Loucy (cell line): ENCODE measurements around the gene OSBPL1A.

Experiments
- H2AFZ ChIP-seq: fragments of 200-600 bp; sonication (generic); 2 replicates; pipeline ENCODE4 v1.6.0; 2016; ENCODE audit warnings: antibody characterized with exemption, mild to moderate bottlenecking, low read length, moderate library complexity
- H3F3A ChIP-seq: fragments of 200-600 bp; 2 replicates; pipeline ENCODE4 v1.6.0; 2016; ENCODE audit warnings: antibody characterized with exemption, low read depth, mild to moderate bottlenecking
- H3K27me3 ChIP-seq: fragments of 200-600 bp; sonication (generic); 2 replicates; pipeline ENCODE4 v1.6.1; 2014; ENCODE audit warnings: low read length, mild to moderate bottlenecking; ENCODE audit not compliant: insufficient read depth, poor library complexity, severe bottlenecking
- H3K36me3 ChIP-seq: fragments of 200-600 bp; sonication (generic); 2 replicates; pipeline ENCODE4 v1.6.1; 2016; ENCODE audit warnings: low read length; ENCODE audit not compliant: insufficient read depth
- H3K4me1 ChIP-seq: fragments of 200-600 bp; sonication (generic); 2 replicates; pipeline ENCODE4 v1.5.1; 2014; ENCODE audit warnings: low read length, mild to moderate bottlenecking; ENCODE audit not compliant: insufficient read depth, poor library complexity, severe bottlenecking
- H3K4me2 ChIP-seq: fragments of 200-600 bp; sonication (generic); 2 replicates; pipeline ENCODE4 v1.6.0; 2014; ENCODE audit warnings: antibody characterized with exemption, low read length, low read depth, mild to moderate bottlenecking; ENCODE audit not compliant: poor library complexity, severe bottlenecking
- H3K4me3 ChIP-seq: fragments of 200-600 bp; sonication (generic); 2 replicates; pipeline ENCODE4 v1.5.1; 2014; ENCODE audit warnings: low read length, mild to moderate bottlenecking, mixed read lengths; ENCODE audit not compliant: poor library complexity, severe bottlenecking
- H3K79me2 ChIP-seq: fragments of 200-600 bp; sonication (generic); 2 replicates; pipeline ENCODE4 v1.6.1; 2014; ENCODE audit warnings: low read length; ENCODE audit not compliant: insufficient read depth
- H3K9ac ChIP-seq: fragments of 200-600 bp; sonication (generic); 2 replicates; pipeline ENCODE4 v1.6.0; 2014; ENCODE audit warnings: mild to moderate bottlenecking, low read depth, low read length, moderate library complexity; ENCODE audit not compliant: poor library complexity, severe bottlenecking
- H3K9me2 ChIP-seq: fragments of 200-600 bp; sonication (generic); replicated peaks from 2 replicates; pipeline ENCODE4 v1.6.1; 2016; ENCODE audit warnings: low read depth, low read length, mixed read lengths
- H3K9me3 ChIP-seq: fragments of 200-600 bp; sonication (generic); 2 replicates; pipeline ENCODE4 v1.6.1; 2014; ENCODE audit warnings: mild to moderate bottlenecking, antibody characterized with exemption, low read length, low read depth; ENCODE audit not compliant: insufficient read depth
- H4K20me1 ChIP-seq: fragments of 200-600 bp; sonication (generic); 2 replicates; pipeline ENCODE4 v1.6.0; 2014; ENCODE audit warnings: antibody characterized with exemption, low read length, mild to moderate bottlenecking; ENCODE audit not compliant: insufficient read depth, poor library complexity, severe bottlenecking
- EZH2phosphoT487 ChIP-seq: fragments of 200-600 bp; IDR thresholded peaks from 2 replicates; pipeline ENCODE4 v1.6.1; 2018; ENCODE audit warnings: antibody characterized with exemption, mild to moderate bottlenecking, moderate library complexity, borderline replicate concordance
- TF ChIP-seq, protein P1 (sequence below): fragments of 200-600 bp; sonication (generic); conservative IDR thresholded peaks from 2 replicates; pipeline ENCODE4 v1.5.1; 2014; ENCODE audit warnings: mild to moderate bottlenecking, antibody characterized with exemption, low read length

OSBPL1A gene

DNA sequence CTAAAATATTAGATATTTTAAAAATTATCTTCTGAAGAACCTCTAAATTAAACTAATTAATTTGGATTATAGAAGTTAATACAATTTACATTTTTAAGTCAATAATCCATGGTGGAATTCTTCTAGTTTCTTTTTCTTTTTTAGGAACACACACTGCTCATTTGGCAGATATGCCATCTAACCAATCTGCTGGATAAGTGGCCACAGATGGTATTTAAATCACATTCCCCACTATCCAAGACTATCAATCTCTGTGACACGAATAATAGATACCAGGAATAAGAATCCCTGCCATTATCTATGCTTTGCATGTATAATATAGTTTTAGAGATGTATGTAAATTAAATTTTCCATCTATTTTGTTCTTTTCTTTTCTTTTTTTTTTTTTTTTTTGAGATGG is 200.2 kb downstream of the OSBPL1A start:
- H2AFZ ChIP-seq: no peak overlapping the region
- H4K20me1 ChIP-seq: no peaks in the 10 kb centered on the region
- H3K79me2 ChIP-seq: no peaks in the 10 kb centered on the region
- no peak overlapping the region for H3K4me3 ChIP-seq
- H3K9ac ChIP-seq: no peak overlapping the region
- no peaks in the 10 kb centered on the region for H3K9me3 ChIP-seq
- TF ChIP-seq, protein P1, sequence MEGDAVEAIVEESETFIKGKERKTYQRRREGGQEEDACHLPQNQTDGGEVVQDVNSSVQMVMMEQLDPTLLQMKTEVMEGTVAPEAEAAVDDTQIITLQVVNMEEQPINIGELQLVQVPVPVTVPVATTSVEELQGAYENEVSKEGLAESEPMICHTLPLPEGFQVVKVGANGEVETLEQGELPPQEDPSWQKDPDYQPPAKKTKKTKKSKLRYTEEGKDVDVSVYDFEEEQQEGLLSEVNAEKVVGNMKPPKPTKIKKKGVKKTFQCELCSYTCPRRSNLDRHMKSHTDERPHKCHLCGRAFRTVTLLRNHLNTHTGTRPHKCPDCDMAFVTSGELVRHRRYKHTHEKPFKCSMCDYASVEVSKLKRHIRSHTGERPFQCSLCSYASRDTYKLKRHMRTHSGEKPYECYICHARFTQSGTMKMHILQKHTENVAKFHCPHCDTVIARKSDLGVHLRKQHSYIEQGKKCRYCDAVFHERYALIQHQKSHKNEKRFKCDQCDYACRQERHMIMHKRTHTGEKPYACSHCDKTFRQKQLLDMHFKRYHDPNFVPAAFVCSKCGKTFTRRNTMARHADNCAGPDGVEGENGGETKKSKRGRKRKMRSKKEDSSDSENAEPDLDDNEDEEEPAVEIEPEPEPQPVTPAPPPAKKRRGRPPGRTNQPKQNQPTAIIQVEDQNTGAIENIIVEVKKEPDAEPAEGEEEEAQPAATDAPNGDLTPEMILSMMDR: no peak
- TF ChIP-seq EZH2phosphoT487: no peak
- H3K4me1 ChIP-seq: no peaks in the 10 kb centered on the region
- no peaks in the 10 kb centered on the region for H3K9me2 ChIP-seq
- no peaks in the 10 kb centered on the region for H3F3A ChIP-seq
- H3K27me3 ChIP-seq: no peaks in the 10 kb centered on the region
- no peak overlapping the region for H3K4me2 ChIP-seq
- no peaks in the 10 kb centered on the region; the same call in 1 of the 2 replicates for H3K36me3 ChIP-seq

DNA sequence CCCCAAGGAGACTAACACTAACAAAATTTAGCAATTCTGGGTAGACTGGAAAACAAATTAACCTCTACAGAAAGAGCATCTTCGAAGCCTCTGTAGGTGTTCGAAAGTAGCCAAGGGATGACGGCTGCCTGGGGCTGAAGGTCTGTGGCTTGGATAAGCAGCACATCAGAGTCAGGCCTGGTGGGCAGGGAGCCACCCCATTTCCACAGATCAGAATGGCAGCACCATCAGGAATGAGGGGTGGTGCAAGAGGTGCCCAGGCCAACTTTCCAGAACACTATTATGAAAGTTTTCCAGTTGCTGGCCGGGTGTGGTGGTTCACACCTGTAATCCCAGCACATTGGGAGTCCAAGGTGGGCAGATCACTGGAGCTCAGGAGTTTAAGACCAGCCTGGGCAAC is 200.9 kb downstream of the OSBPL1A start:
- Histone ChIP-seq H3K36me3 (no peaks in the 10 kb centered on the region; the same call in 1 of the 2 replicates), H3K4me3 (no peak overlapping the region), H3K27me3 (no peaks in the 10 kb centered on the region), H3K4me1 (no peaks in the 10 kb centered on the region), H3K9ac (no peak overlapping the region), H3F3A (no peaks in the 10 kb centered on the region), H4K20me1 (no peaks in the 10 kb centered on the region), H2AFZ (no peak overlapping the region), H3K9me2 (no peaks in the 10 kb centered on the region), H3K79me2 (no peaks in the 10 kb centered on the region), H3K9me3 (no peaks in the 10 kb centered on the region), H3K4me2 (no peak overlapping the region)
- TF ChIP-seq, protein P1: no peak
- TF ChIP-seq EZH2phosphoT487: no peak

DNA sequence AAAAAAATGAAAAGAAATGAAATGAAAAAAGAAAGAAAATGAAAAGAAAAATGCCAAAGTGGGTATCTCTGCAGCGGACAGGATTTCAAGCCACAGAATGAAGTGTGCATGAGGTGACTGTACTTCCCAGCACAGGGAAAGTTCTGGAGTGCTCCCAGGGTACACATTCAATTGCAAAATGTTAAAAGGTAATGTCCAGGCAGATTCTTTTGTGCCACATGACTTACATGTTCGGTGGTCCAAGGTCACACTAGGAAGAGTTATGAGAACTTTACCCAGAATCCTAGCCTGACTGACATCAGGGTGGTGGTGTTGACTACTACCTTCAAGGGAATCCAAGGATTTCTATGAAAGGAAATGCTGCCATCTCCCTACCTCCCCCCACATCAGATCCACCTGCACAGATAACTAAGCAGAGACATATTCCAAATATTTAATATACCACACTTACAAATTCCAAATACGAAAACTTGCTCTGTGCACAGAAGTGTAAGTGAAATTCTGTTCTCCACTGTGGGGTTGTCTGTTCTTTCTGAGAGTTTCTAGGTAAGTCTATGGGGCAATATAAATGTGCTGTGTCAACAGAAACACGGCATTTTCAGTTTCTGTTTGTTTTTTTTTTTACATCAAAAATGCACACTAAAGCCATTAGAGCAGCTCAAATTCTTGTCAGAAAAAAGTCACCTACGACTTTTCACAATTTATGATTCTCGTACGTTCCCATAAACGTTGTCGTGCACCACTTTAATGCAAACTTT is 202.1 kb downstream of the OSBPL1A start:
- Histone ChIP-seq H3F3A (no peaks in the 10 kb centered on the region), H3K36me3 (no peaks in the 10 kb centered on the region; the same call in 1 of the 2 replicates), H2AFZ (no peak overlapping the region), H3K79me2 (no peaks in the 10 kb centered on the region), H3K4me1 (no peaks in the 10 kb centered on the region), H3K4me3 (no peak overlapping the region), H3K9me2 (no peaks in the 10 kb centered on the region), H3K27me3 (no peaks in the 10 kb centered on the region), H3K4me2 (no peak overlapping the region), H3K9me3 (no peaks in the 10 kb centered on the region), H3K9ac (no peak overlapping the region), H4K20me1 (no peaks in the 10 kb centered on the region)
- TF ChIP-seq EZH2phosphoT487: no peak
- TF ChIP-seq, protein P1: no peak
